HG02885 (cell line): ENCODE measurements around the gene PRTG.
A peak's percentile ranks its signal among the peaks of the same experiment; 100 is the strongest.
"Not testable (repeated sequence)": the region's sequence is repeated elsewhere in the genome, so short reads cannot be mapped to it uniquely, and the experiment has no call there.

Experiments used
- ATAC-seq: cut with Tn5 transposase; IDR thresholded peaks from one replicate; pipeline ENCODE4 v1.9.1; 2021; ENCODE audit warnings: mild to moderate bottlenecking; ENCODE audit not compliant: unreplicated experiment, poor library complexity

The PRTG gene

DNA sequence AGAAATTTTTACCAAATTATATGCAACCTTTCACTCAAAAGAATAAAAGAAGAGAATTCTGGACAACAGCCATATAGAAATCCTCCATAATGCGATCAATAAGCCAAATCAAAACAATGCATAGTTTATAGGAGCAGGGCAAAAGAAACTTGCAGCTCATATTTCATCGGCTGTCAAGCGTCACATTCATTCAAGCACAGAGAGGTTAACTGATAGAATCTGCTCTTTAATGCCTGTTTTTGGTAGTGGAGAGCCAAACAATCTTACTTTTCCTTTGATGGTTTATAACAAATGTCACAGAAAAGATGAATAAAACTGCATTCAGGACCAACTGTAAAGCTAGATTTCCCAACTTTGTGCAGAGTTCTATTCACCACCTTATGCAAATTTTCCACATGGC lies 35.4 kb downstream of the PRTG start:
- no peak for ATAC-seq

DNA sequence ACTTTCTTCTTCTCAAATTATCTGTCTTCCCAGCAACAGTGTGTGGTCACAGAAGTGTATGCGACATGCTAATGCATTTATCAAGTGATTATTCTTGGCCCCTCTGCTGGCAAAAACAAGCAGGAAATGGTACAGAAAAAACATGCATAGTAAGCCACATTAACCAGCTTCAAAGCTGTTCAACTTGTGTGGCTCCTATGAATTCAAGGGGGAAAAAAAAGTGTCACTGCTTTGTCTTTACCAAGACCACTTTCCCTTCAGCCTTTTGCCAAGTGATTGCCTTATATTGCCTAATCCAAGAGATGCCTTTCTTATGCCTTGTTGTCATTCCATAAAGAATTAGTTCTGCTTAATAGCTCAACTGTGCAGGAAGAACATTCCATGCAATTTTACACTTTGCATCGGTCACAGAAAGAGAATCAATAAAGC lies 39.1 kb downstream of the PRTG start:
- ATAC-seq: no peak

DNA sequence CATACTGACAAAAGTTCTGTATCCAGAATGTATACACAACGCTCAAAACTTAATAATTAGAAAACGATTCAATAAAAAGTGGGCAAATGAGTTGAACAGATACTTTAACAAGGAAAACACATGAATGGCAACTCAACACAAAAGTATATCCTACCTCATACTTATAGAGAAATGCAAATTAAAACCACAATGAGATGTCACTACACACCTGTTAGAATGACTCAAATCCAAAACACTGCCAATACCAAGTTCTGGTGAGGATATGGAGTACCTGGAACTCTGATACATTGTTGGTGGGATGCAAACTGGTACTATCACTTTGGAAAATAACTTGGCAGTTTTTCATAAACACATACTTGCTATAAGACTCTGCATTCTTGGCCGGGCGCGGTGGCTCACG lies 42.1 kb downstream of the PRTG start:
- ATAC-seq: no peak

DNA sequence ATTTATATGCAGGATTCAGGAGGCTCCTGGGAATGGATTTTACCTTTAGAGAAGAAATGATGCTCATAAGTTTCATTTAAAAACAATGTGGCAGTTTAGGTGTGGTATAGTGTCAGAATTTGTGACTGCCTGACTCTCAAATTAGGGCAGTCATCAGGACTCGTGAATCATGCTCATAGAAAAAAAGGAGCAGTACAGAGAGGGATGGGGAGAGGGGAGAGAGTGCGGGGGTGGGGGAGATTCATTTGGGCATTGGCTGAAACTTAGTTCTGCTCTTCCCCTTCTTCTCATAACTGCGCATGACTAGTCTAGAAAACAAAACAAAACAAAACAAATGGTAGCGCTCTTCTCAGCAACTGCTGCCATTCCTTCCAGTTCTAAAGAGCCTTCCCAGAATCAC lies 44.3 kb downstream of the PRTG start:
- ATAC-seq: no peak

DNA sequence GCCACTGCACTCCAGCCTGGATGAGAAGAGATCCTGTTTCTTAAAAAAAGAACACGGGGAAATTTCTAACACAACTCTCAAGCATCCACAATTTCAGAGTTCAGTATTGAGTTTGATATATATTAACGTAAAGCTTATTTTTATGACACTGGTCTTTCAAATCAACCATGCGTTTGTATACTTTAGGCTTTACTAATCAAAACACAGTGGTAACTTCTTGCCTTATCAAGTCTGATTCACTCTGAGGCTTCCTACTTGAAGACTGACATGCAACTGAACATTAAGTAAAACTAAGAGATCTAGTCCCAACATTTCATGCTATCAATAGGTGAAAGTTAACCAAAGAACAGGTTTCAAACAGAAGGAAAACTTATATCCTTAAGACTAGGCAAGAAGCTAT lies 46.7 kb downstream of the PRTG start:
- ATAC-seq: no peak

DNA sequence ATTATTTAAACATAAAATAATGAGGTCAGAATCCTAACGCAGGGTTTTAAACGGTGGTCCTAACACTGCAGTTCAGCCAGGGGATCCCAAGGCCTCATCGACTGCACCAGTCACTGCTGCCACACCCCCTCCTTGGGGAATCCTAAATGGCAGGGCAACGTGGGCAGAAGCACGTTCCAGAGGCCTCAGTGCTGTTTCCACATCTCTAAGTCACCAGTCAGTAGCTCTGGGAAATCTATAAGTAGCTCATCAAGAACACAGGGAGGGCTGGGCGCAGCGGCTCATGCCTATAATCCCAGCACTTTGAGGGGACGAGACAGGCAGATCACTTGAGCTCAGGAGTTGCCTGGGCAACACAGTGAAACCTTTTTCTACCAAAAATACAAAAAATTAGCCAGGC lies 47.5 kb downstream of the PRTG start:
- no peak for ATAC-seq

DNA sequence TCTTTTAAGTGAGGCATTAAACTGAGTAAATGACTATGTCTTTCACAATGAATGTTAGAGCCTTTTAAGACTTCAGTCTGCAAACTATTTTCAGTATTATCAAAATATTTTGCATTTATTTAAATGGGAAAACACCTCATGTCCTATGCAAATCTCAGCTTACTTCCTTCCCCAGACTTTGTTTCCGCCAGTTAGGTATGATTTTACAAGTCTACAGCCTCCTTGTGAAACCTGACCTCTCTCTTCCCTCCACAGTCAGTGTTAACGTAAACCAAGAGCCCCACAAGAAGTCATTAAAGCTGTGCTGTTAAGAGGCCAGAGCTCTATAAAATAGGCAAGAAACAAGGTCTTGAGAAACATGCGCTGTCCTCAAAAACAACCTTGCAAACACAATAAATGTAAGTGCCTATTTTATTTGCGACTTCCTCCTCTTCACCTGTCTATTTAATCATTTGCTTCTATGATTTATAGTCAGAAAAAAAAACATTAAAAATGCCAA lies 48.3 kb downstream of the PRTG start:
- peak; percentile 98 for ATAC-seq

DNA sequence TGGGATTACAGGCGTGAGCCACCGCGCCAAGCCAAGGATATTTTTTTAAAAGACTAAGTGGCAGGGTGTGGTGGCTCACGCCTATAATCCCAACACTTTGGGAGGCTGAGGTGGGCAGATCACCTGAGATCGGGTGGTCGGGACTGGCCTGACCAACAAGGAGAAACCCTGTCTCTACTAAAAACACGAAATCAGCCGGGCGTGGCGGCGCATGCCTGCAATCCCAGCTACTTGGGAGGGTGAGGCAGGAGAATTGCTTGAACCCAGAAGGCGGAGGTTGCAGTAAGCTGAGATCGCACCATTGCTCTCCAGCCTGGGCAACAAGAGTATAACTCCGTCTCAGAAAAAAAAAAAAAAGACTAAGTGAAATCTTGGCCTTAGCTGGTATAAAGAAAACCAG lies 49.8 kb downstream of the PRTG start:
- not testable (repeated sequence) for ATAC-seq

DNA sequence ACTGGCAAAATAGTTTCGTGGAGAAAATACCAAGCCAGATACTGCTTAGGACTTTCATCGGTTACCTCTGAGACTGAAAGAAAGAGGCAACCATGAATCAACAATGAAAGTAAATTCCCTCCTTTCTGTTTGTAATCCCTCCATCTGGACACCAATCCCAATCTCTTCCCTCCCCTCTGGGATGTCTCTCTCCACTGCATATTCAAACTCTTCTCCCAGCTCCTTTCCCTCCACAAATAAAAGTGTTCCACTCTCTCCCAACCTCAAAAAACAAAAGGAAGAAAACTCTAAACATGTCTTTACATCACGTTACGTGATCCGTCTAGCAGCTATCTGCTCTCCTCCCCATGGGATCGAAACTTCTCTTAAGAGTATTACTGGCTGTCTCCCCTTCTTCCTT lies 55.2 kb downstream of the PRTG start:
- no peak for ATAC-seq

DNA sequence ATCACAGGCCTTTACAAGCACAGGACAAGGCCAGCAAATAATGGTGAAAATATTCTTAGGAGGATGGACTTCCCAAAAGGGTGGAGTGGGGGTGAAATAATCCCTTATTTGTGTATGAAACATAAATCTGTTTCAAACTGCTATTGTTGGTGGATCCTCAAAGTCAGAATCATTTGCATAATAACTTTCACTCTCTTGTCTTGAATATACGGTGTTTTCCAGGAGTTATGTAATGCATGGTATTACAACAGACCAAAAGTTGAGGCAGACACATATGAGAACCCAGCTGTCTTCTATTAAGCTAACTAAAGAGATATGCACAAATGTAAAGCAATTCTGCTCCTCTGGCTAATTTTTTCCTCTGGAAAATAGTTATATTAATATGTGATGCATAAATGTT lies 57.7 kb downstream of the PRTG start:
- ATAC-seq: peak; percentile 93

DNA sequence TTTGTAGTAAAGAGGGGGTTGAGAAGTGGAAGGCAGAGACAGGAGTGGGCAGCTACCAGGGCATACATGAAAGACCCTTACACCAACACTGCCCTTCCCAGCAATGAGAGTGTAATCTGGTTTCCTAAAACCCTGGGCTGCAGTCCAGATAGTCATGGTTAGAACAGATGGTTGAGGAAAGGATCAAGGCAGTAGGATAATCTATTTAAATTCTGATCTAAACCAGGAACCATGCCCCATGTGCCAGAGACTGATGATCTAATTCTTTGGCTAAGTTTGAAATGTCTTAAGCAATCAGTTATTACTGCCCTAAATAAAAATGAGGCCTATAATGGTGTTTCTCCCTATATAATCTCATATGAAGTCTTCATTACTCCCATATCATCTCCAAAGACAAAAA lies 59.6 kb downstream of the PRTG start:
- no peak for ATAC-seq

DNA sequence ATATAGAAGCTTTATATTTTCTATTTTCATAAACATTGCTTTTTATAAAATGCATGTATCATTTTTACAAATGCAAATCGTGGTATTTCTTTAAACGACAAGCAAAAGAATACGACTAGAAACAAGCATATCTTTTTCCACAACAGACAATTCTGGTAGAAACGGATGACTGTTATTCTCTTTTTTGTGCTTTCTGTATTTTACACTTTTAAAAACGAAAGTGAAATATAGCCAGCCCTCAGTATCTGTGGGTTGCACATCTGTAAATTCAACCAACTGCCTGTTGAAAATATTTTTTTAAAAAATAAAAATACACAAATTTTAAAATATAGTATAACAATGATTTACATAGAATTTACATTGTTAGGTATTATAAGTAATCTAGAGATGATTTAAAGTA lies 61.3 kb downstream of the PRTG start:
- peak; percentile 66 for ATAC-seq

DNA sequence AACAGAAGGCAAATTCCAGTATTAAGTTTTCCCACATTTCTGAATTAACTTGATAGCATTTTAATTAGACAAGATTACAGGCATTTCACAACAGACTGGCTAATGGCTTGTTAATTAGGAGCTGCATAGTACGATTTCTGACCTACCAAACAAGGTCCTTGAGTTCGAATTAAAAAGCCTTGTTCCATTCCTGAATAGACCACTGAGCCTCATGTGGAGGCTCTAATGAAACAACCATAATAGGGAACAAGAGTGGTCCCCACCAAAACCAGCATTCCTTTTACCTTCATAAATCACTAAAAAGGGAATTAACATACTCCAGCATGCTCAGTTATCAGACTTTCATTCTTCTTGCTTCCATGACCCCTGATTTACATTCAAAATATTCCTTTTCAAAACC lies 66.4 kb downstream of the PRTG start:
- no peak for ATAC-seq

DNA sequence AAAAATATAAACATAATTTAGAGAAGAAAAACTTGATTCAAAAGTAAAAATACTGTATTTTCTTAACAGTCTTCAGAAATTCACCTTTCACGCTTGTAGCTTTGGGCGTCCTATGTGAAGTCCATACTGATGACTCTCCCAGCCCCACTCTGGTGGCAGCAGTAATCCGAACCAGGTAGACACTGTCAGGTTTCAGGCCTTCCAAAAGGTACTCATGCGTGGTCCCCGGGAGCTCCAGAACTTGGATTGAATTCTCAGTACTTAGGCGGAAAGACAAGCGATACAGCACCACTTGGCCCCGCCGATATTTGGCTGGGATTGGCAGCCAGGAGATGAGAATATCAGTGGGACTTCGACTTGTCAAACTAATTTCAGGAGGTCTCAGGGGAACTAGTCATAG lies 69.7 kb downstream of the PRTG start:
- ATAC-seq: no peak

DNA sequence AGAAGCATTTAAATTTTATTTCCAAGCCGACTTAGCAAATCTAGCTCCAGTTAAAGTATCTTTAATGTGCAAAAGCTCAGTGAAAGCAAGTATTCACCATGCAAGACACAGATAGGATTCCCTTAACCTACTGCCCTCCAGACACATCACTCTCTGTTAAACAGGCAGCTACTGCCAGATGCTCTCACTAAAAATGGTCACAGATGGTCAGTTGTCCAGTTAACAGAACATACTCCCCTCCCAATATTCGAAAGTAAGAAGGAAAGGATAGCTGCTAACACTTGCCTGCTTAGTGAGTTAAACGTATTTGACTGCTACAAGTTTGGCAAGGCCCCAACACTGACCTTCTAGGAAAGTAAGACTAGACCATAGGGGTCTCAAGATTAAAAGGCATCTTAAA lies 73.7 kb downstream of the PRTG start:
- ATAC-seq: no peak

DNA sequence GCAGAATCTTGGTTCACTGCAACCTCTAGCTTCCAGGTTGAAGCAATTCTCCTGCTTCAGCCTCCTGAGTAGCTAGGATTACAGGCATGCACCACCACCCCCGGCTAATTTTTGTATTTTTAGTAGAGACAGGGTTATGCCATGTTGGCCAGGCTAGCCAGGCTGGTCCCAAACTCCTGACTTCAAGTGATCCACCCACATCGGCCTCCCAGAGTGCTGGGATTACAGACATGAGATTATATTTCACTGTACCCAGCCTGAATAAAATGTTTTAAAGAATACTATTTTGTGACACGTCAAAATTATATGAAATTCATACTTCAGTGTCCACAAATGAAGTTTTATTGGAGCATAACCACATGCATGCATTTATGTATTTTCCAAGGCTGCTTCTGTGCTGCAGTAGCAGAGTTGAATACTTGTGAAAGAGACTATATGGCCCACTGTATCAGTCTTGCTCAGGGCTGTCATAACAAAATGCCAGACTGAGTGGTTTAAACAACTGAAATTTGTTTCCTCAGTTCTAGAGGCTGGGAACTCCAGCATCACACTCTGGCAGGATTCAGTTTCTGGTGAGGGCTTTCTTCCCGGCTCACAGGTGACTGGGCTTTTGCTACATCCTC lies 77.2 kb downstream of the PRTG start:
- no peak for ATAC-seq

DNA sequence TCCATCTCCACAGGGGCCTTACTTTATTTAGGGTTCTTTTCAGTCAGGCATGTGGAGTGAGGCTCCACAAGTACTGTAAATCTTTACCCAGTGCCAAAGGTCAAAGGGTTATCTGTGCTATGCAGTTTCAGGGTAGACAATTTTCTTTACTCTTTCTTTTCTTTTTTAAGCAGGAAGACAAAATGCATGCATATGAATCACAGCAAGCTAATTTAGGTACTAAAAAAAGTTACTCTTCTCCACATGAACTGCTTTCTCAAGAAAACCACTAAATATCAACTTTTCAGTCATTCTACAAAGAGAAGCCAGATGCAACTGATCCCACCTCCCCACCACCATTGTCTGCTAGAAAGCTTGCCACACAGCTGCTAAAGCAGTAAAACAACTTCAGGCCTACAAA lies 81.5 kb downstream of the PRTG start:
- ATAC-seq: no peak

DNA sequence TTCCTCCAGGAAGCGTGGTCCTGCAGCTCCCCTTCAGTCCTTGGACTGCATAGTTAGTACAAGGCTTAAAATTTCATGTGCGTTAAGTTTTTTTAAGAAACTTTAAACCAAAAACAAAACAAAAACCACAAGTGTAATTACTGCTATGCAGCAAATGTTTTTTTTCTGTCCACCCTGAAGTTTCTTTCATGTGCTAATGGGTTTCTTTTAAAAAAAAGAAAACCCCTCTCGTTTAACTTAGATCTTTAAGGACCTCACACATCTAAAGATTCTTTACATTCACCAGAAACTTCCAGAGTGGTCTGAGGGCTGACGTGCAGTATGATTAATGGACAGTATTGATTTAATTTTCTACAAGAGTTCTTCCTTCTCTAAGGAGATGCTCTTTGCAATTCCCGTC lies 82.8 kb downstream of the PRTG start:
- ATAC-seq: no peak

DNA sequence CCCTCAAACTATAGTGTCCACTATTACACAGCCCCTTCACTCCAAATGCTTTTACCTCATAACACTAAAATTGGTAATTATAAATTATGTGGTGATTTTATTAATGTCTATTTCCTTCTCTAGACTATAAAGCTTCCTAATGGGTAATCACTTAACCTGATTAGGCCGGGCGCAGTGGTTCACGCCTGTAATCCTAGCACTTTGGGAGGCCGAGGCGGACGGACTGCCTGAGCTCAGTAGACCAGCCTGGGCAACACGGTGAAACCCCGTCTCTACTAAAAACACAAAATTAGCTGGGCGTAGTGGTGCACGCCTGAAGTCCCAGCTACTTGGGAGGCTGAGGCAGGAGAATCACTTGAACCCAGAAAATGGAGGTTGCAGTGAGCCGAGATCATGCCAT lies 83.5 kb downstream of the PRTG start:
- no peak for ATAC-seq

DNA sequence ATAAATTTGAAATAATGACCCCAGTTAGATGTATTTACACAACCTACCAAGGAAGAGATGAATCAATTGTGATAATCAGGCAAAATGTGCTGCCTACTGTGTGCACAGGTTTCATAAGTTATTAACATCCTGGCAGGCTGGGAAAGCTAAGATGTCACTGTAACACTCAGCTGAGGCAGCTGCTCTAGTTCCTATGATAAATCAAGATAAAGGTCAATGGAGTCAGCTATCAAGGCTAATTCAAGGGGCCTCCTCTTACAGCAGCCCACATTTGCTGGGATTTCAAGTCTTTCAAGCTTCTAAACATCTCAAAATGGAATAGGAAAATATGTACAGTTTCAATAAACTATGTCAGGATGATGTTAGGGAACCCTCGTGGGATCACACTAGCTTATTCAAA lies 84.1 kb downstream of the PRTG start:
- ATAC-seq: no peak

DNA sequence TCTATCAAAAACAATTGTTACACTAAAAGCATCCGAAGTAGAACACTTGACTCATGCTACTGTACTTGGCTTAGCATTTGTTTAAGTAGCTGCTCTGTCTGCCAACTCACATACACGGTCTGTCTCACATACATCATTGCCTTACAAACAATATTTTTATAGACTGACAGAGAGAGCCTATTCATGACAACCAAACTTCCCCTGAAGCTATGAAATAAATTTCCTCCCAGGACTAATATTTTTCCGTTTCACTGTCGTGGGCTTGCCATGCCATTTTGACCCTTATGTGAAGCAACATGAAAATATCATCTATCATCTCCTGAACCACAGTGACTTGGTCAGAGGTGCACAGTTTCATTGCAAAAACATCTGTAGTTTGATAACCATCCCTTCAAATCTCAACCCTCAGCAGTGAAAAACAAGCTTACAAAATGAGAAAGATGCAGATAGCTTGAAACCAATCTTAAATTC lies 88.4 kb downstream of the PRTG start:
- ATAC-seq: no peak

DNA sequence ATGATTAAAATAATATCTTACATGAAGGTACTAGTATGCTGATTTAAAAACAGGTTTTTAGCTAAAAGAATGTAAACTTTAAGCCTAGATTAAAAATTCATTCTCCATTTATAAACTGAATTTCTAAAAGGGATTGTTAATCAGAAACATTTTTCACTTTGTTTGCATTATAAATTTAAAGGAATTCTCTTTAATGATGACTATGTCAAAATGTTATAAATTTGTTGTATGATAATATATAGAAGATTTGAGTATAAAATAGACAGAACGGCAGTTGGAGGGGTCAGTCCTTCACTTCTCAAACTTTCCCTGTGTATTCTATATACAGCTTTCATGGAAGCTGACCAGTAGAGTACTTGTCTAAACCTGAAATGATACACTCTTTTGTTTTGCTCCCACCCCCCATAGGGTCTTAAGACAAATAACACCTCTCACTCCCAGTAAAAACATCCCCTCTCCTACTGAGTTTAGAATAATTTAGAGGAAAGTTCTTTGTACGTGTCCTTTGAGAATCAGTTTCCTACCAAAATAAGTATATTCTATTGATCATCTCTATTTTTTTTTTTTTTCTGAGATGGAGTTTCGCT lies 90.0 kb downstream of the PRTG start:
- ATAC-seq: no peak
